Measurements from ENCODE around the gene GABRG3.

- no peak for TF ChIP-seq CTCF (IDR thresholded peaks at IDR 0.05)
- no peak for TF ChIP-seq POLR2AphosphoS5 (IDR thresholded peaks at IDR 0.05; ENCODE audit: insufficient read depth in 1 of 2, low read depth in 1 of 2)
Measured at GRCh38 chr15:27097506-27097905, 126.5 kb downstream of the GABRG3 start.

Data from vagina (tissue), 2 donors.